Central memory CD8-positive, alpha-beta T cell (primary cell): Measurements from ENCODE around the gene TAF6L.
A peak's percentile ranks its signal among the peaks of the same experiment; 100 is the strongest.
"Not testable (repeated sequence)": the region's sequence is repeated elsewhere in the genome, so short reads cannot be mapped to it uniquely, and the experiment has no call there.

Experiments
- ATAC-seq: fragments of 150-1000 bp; cut with Tn5 transposase; replicated peaks from 2 replicates; pipeline ENCODE4 v1.10.0; 2022; ENCODE audit warnings: mild to moderate bottlenecking, moderate FRiP score, moderate number of reproducible peaks; ENCODE audit not compliant: poor library complexity, severe bottlenecking; ENCODE audit errors: extremely low read depth
- DNase-seq, 2 donors: peaks; one replicate each; pipeline ENCODE4 v3.0.0; 2021; ENCODE audit warnings: low spot score in 2 of 2
- H3K27ac Mint-ChIP-seq: one replicate; pipeline ENCODE4 v1.8.0; 2022; ENCODE audit warnings: low read depth, mild to moderate bottlenecking, moderate library complexity, mixed read lengths
- H3K27me3 Mint-ChIP-seq: one replicate; pipeline ENCODE4 v1.8.0; 2022; ENCODE audit warnings: mixed read lengths
- H3K36me3 Mint-ChIP-seq: one replicate; pipeline ENCODE4 v1.8.0; 2022; ENCODE audit warnings: mild to moderate bottlenecking, moderate library complexity, mixed read lengths; ENCODE audit not compliant: insufficient read depth
- H3K4me1 Mint-ChIP-seq: one replicate; pipeline ENCODE4 v1.8.0; 2022; ENCODE audit warnings: mixed read lengths
- H3K4me3 Mint-ChIP-seq: one replicate; pipeline ENCODE4 v1.8.0; 2022; ENCODE audit warnings: mild to moderate bottlenecking, moderate library complexity, mixed read lengths
- H3K9me3 Mint-ChIP-seq: one replicate; pipeline ENCODE4 v1.8.0; 2022; ENCODE audit warnings: mixed read lengths

The TAF6L gene, protein sequence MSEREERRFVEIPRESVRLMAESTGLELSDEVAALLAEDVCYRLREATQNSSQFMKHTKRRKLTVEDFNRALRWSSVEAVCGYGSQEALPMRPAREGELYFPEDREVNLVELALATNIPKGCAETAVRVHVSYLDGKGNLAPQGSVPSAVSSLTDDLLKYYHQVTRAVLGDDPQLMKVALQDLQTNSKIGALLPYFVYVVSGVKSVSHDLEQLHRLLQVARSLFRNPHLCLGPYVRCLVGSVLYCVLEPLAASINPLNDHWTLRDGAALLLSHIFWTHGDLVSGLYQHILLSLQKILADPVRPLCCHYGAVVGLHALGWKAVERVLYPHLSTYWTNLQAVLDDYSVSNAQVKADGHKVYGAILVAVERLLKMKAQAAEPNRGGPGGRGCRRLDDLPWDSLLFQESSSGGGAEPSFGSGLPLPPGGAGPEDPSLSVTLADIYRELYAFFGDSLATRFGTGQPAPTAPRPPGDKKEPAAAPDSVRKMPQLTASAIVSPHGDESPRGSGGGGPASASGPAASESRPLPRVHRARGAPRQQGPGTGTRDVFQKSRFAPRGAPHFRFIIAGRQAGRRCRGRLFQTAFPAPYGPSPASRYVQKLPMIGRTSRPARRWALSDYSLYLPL

DNA sequence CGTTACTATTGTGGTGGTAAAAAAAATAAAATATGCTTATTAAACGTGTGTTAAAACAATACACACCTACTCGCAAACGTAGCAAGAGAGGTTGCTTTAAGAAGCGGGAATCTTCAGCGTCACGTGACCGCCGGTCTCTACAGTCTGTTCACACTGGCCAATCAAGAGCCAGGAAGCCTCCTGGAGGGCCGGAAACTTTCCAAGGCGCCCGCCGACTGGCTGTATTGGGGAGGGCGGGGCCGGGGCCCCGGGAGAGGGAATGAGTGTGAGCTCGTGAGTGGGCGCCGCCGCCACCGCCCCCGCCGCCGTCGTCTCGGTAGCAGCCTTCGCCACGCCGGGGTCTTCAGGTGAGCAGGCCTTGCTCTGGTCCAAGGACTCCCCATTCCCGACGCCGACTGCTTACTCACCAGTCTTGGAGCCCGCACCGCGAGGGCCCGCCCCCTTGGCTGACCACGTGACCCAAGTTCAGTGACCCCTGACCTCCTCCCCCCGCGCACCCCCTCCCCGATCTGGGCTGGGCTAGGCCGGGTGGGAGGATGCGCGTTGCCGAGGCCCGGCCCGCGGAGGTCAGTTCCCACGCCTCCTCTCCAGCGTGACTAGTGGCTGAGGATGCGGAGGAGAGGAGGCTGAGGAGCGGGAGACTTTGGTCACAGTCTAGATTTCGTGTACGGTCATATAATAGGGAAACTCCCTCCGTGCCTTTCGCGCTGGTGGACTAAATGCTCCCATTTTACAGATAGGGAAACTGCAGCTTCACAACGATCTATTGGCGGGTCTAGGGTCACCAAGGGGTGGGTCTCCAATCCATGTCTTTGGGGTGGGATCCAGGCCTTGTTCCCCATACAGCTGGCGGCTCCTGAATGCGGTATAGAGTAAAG is at the start of gene TAF6L:
Gene TAF6L (plus strand): TSS at position 253 of the 878 bp plus-strand sequence. CDS start 4,388 bp downstream, outside the sequence.
- H3K27ac Mint-ChIP-seq, result peak within 1 kb of the TSS; percentile 96
- DNase-seq, result peak; percentile 74 to 76
- peaks cover 9% of the 10 kb centered on the region for H3K36me3 Mint-ChIP-seq
- no peaks in the 10 kb centered on the region for H3K27me3 Mint-ChIP-seq
- no peaks in the 10 kb centered on the region for H3K9me3 Mint-ChIP-seq
- ATAC-seq, result peak; percentile 83
- peak within 1 kb of the TSS; percentile 94 for H3K4me3 Mint-ChIP-seq
- peaks cover 22% of the 10 kb centered on the region for H3K4me1 Mint-ChIP-seq

DNA sequence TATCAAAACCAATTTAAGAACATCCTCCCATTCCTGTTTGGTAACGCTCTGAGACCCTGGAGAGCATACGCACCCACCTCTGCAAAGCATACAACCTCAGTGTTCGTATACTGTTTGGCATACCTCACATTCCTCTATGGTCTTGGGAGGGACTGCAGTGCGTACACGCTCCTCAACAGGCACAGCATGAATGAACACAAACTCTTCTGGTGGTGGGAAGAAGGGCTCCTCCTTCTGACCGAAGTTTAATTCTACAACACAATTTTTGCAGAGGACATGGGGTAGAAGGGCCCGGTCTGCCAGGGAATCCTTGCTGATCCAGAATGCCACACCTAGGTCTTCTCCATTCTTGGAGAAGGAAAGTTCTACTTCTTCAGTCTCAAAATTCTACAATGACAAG is 49.2 kb upstream of the TAF6L start:
- Mint-ChIP-seq H3K27ac (no peak overlapping the region), H3K4me1 (peaks cover 43% of the 10 kb centered on the region)
- no peak for ATAC-seq

DNA sequence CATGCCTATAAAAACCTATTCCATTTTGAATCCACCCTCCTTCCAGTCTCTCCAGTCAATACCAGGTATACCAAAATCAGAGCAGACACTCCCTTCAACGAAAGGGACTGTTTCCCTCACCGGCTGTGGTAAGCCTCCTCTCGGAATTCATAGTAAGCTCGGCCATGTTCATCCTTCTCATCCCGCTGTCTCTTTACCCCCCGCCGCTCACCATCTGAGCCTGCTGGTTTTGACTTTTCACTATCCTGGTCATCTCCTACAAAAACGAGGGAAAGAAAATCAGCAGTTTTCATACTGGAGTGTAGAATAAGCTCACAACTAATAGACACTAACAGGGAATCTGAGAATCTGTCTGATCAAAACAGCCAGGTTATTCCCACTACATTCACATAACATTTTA is 47.0 kb upstream of the TAF6L start:
- DNase-seq (no peak), ATAC-seq (no peak)
- peak overlapping the region; percentile 57 for H3K27ac Mint-ChIP-seq
- H3K27me3 Mint-ChIP-seq, result no peaks in the 10 kb centered on the region
- H3K36me3 Mint-ChIP-seq, result peaks cover 83% of the 10 kb centered on the region
- no peaks in the 10 kb centered on the region for H3K9me3 Mint-ChIP-seq
- H3K4me1 Mint-ChIP-seq, result peaks cover 51% of the 10 kb centered on the region
- peak overlapping the region; percentile 97 for H3K4me3 Mint-ChIP-seq

More for the DNA sequence above, 49.2 kb upstream of the TAF6L start:
- no peak for DNase-seq
- peaks cover 91% of the 10 kb centered on the region for H3K36me3 Mint-ChIP-seq
- H3K27me3 Mint-ChIP-seq, result no peaks in the 10 kb centered on the region
- no peak overlapping the region for H3K4me3 Mint-ChIP-seq
- H3K9me3 Mint-ChIP-seq, result no peaks in the 10 kb centered on the region

DNA sequence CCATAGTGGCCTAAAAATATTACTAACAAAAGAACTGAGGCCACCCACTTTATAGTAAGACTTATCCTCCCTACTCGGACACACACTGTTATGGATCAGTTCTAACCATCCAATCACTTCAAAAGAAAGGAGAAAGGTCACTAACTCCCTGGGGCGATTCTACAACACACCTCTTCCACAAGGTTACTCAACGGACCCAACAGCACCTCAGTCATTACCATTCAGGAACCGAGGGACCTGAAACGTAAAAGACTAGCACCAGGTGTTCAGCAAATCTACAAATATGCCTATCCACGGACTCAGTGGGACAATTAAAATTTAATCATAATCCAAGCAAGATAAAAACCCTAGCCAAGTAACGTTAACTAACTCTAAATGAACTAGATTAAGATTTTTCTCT is 45.5 kb upstream of the TAF6L start:
- H3K27me3 Mint-ChIP-seq, result no peaks in the 10 kb centered on the region
- ATAC-seq (no peak), DNase-seq (no peak)
- peak overlapping the region; percentile 97 for H3K4me3 Mint-ChIP-seq
- peak overlapping the region; percentile 96 for H3K27ac Mint-ChIP-seq
- peaks cover 73% of the 10 kb centered on the region for H3K36me3 Mint-ChIP-seq
- H3K9me3 Mint-ChIP-seq, result no peaks in the 10 kb centered on the region
- H3K4me1 Mint-ChIP-seq, result peaks cover 43% of the 10 kb centered on the region

DNA sequence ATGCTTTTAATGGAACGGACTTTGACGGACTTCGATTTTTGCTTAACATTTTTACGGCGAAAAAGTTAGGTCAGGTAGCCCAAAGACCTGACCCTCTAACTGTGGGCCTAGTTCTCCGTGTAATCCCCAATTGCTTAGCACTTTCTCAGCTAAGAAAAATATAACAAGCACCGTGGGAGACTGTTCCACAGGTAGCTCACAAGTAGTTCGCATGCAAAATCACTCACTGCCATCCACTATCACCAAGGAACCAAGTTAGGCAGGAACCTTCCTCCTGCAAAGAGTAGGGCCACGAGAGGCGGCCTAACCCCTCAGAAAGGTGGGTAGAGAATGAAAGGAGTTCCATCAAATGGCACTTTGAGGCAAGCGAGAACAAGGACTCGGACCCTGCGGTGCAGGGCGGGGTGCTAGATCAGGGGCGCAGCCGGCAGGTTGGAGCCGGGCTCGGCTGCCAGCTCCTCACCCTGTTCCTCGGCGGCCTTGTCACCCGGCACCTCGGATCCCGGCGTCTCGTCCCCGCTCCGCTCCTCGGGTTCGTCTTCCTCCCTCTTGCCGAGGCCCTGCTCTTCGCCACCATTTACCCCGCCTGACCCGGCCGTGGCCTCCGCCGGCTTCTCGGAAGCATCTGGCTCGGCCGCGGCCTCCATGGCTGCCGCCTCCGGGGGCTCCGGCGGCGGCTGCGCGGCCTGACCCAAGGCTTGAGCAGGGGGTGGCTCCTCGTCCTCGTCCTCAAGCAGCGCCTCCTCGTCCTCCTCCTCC is 44.9 kb upstream of the TAF6L start:
- DNase-seq (peak in 1 of 2 donors; percentile 28), ATAC-seq (no peak)
- Mint-ChIP-seq H3K36me3 (peaks cover 71% of the 10 kb centered on the region), H3K4me3 (peak overlapping the region; percentile 97), H3K27me3 (no peaks in the 10 kb centered on the region), H3K27ac (peak overlapping the region; percentile 96), H3K9me3 (no peaks in the 10 kb centered on the region), H3K4me1 (peaks cover 43% of the 10 kb centered on the region)

DNA sequence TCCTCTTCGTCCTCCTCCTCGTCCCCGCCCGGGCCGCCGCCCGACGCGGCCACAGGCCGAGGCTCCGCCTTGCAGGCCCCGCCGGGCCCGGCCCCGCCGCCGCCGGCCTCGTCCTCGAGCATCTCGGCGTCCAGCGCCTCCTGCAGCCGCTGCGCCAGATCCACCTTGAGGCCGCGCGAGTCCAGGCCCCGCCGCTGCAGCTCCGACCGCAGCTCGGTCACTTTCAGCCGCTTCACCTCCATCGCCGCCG is 44.4 kb upstream of the TAF6L start:
- Mint-ChIP-seq H3K9me3 (no peaks in the 10 kb centered on the region), H3K36me3 (peaks cover 67% of the 10 kb centered on the region), H3K4me1 (peaks cover 43% of the 10 kb centered on the region), H3K27me3 (no peaks in the 10 kb centered on the region), H3K4me3 (peak overlapping the region; percentile 97), H3K27ac (peak overlapping the region; percentile 96)
- DNase-seq, result no peak
- no peak for ATAC-seq

DNA sequence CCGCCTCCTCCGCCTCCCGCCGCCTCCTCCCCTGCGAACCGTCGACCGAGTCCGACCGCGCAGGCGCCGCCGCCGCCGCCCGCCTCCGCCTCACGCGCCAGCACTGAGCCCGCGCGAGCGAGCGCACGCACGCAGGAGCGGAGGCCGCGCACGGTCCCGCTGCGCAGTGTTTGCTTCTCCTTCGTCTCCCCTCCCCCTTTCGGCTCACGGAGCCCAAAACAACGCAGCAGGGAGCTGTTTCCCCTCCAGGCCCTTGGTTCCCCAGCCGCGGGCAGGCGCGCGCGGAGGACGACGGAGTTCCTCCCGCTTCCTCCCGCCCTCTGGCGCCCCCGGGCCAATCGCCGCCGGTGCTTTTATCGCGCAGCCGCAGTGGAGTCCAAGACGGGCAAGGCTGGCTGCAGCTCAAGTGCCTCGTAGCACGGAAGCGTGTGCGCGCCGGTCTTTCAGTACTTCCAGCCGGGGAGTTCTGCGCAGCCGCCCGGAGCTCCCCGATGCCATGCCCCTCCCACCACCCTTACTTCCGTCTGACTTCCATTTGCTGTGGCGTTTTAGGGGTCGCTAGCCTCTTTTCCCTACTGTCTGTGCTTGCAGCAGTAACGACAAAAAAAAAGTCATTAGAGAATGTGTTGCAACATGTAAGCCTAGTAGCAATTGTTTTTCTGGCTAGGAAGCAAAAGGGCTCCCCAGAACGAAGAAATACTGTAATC is 43.9 kb upstream of the TAF6L start, which contains the start of gene HNRNPUL2:
Gene HNRNPUL2 (minus strand): TSS at position 293 of the 707 bp plus-strand sequence. CDS start 301 bp downstream, outside the sequence.
- peak within 1 kb of the TSS; percentile 97 for H3K4me3 Mint-ChIP-seq
- peaks cover 63% of the 10 kb centered on the region for H3K36me3 Mint-ChIP-seq
- ATAC-seq, result peak; percentile 82
- H3K9me3 Mint-ChIP-seq, result no peaks in the 10 kb centered on the region
- peaks cover 43% of the 10 kb centered on the region for H3K4me1 Mint-ChIP-seq
- no peaks in the 10 kb centered on the region for H3K27me3 Mint-ChIP-seq
- peak within 1 kb of the TSS; percentile 96 for H3K27ac Mint-ChIP-seq
- DNase-seq, result peak; percentile 95 to 99

DNA sequence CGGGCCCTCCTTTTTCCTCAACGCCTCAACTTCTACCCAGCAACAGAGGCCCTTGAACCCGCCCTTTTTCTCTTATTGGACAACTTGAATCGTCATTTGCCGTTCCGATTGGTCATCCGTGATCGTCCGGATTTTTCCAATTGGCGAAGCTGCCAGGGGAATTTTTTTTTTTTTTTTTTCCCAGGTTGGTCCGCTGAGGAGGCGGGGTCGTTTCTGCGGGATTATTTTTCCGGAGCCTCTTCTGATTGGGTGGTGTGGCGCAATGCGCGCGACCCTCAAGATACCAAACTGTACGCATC is 43.4 kb upstream of the TAF6L start:
- Mint-ChIP-seq H3K4me3 (peak overlapping the region; percentile 97), H3K9me3 (no peaks in the 10 kb centered on the region), H3K4me1 (peaks cover 43% of the 10 kb centered on the region), H3K27me3 (no peaks in the 10 kb centered on the region), H3K27ac (peak overlapping the region; percentile 96), H3K36me3 (peaks cover 59% of the 10 kb centered on the region)
- peak; percentile 67 for ATAC-seq
- DNase-seq, result peak in 1 of 2 donors; percentile 88

DNA sequence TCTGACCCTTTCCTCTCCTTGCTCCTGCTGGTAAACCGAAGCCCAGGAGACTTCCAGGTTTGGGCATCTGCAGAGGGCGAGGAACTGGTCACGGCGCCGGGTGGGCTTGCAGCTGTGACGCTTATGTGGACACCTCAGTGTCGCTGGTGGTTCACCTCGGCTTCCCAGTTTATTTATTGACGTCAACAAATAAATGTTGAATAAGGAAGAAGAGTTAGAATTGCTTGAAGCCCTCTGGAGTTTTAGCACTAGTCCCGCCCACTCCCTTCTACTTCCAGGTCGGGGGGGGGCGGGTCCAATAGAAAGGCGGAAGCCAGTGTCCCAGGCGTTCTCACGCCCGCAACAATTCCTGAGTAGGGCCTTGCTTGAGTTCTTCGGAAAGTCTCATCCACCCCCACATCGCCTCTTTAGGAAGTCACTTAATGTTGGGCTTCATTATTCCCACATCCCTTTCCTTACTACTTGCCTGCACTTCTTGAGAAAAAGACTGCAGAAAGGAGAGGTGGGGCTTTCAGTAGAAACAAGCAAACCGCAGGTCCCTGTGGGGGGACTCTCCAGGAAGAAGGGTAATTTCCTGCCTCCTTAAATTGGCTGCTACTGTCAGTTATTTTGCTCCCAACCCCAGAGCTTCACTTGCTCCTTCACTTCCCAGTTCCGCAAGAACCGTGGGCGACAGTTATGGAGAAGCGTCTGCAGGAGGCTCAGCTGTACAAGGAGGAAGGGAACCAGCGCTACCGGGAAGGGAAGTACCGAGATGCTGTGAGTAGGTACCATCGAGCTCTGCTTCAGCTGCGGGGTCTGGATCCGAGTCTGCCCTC is 42.8 kb upstream of the TAF6L start, which contains the start of gene TTC9C:
Gene TTC9C (plus strand): TSS at position 316 of the 818 bp plus-strand sequence. CDS start 363 bp downstream, at position 679.
- Mint-ChIP-seq H3K27me3 (no peaks in the 10 kb centered on the region), H3K36me3 (peaks cover 59% of the 10 kb centered on the region), H3K4me1 (peaks cover 42% of the 10 kb centered on the region)

DNA sequence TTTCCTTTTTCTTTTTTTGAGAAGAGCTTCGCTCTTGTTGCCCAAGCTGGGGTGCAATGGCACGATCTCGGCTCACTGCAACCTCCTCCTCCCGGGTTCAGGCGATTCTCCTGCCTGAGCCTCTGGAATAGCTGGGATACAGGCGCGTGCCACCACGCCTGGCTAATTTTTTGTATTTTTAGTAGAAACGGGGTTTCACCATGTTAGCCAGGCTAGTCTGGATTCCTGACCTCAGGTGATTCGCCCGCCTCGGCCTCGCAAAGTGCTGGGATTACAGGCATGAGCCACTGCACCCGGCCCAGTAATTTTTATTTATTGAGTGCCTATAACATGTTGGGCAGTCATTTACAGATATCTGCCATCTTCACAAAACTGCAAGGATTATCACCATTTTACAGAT is 41.1 kb upstream of the TAF6L start:
- DNase-seq, ATAC-seq, H3K9me3 Mint-ChIP-seq, H3K27me3 Mint-ChIP-seq, H3K27ac Mint-ChIP-seq: not testable (repeated sequence)
- Mint-ChIP-seq H3K36me3 (peaks cover 56% of the 10 kb centered on the region), H3K4me1 (peaks cover 26% of the 10 kb centered on the region), H3K4me3 (peak overlapping the region; percentile 97)

More for the DNA sequence above, 42.8 kb upstream of the TAF6L start, which contains the start of gene TTC9C:
- Mint-ChIP-seq H3K4me3 (peak within 1 kb of the TSS; percentile 97), H3K9me3 (no peaks in the 10 kb centered on the region), H3K27ac (peak within 1 kb of the TSS; percentile 96)
- DNase-seq, result peak; percentile 58 to 72
- ATAC-seq, result peak; percentile 45

DNA sequence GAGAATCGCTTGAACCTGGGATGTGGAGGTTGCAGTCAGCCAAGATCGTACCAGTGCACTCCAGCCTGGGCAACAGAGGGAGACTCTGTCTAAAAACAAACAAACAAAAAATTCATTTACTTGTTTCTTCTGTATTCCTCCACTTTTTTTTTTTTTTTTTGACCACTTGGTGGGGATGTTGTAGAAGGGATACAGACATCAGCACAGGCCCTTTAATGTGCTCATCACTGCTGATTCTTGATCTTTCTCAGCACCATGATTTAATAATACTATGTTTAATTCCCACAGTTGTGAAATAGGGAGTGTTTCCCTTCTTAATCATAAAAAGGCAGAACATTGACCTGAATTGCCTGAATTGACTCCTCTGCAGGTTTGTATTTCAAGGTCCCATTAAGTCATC is 38.4 kb upstream of the TAF6L start:
- DNase-seq, result no peak

More for the DNA sequence above, 38.4 kb upstream of the TAF6L start:
- H3K27ac Mint-ChIP-seq, result no peak overlapping the region
- no peak for ATAC-seq
- peaks cover 49% of the 10 kb centered on the region for H3K36me3 Mint-ChIP-seq
- H3K27me3 Mint-ChIP-seq, result no peaks in the 10 kb centered on the region
- peaks cover 9% of the 10 kb centered on the region for H3K4me1 Mint-ChIP-seq
- H3K9me3 Mint-ChIP-seq, result no peaks in the 10 kb centered on the region
- no peak overlapping the region for H3K4me3 Mint-ChIP-seq
